Measurements from ENCODE around the gene RUBCNL.

The RUBCNL gene

DNA sequence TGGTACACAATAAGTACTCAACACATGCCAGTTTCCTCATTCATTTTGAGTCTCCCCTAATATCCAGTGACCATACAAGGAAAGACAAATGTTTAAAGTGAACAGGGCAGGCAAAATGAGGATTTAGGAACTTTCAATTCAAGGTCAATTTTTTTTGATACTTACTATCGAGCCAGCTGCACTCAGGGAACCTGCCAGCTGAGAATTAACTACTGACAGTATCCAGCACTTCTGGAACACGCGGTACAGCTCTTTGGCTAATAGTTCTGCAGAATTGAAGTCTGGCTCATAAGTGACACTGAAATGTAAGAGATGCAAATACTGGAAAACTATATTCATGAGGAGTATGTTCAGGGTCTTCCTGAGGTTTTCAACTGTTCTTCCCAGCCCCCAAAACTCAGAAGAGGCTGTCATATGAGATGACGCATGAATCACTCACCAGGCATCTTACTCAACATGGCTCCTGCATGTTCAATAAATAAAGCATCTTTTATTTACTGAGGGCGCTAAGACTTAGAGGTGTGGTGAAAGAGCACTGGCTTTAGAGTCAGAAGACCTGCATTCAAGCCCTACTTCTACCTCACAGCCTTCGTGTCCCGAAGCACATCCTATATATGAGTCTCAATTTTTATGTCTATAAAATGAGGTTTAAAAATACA, 25.6 kb downstream of the RUBCNL start:
- Histone ChIP-seq H3K4me1 (ENCODE audit: insufficient read depth, low read length, poor library complexity, severe bottlenecking) (no peaks in the 10 kb centered on the region), H3K4me3 (ENCODE audit: low read length, poor library complexity, severe bottlenecking) (no peak overlapping the region), H3K9me3 (ENCODE audit: insufficient read depth, low read depth, low read length) (no peaks in the 10 kb centered on the region), H3K36me3 (ENCODE audit: insufficient read depth, low read length) (peaks cover 24% of the 10 kb centered on the region; the same call in 1 of the 2 replicates), H3K9ac (ENCODE audit: low read depth, low read length, poor library complexity, severe bottlenecking) (no peak overlapping the region), H3K9me2 (replicated peaks; ENCODE audit: low read depth, low read length) (no peaks in the 10 kb centered on the region), H2AFZ (ENCODE audit: low read length) (no peak overlapping the region), H4K20me1 (ENCODE audit: insufficient read depth, low read length, poor library complexity, severe bottlenecking) (no peaks in the 10 kb centered on the region), H3F3A (ENCODE audit: low read depth) (no peaks in the 10 kb centered on the region), H3K79me2 (ENCODE audit: insufficient read depth, low read length) (no peaks in the 10 kb centered on the region), H3K4me2 (ENCODE audit: low read depth, low read length, poor library complexity, severe bottlenecking) (no peak overlapping the region), H3K27me3 (ENCODE audit: insufficient read depth, low read length, poor library complexity, severe bottlenecking) (no peaks in the 10 kb centered on the region)
- TF ChIP-seq EZH2phosphoT487 (IDR thresholded peaks at IDR 0.05; ENCODE audit: borderline replicate concordance): no peak
- TF ChIP-seq, protein P1, sequence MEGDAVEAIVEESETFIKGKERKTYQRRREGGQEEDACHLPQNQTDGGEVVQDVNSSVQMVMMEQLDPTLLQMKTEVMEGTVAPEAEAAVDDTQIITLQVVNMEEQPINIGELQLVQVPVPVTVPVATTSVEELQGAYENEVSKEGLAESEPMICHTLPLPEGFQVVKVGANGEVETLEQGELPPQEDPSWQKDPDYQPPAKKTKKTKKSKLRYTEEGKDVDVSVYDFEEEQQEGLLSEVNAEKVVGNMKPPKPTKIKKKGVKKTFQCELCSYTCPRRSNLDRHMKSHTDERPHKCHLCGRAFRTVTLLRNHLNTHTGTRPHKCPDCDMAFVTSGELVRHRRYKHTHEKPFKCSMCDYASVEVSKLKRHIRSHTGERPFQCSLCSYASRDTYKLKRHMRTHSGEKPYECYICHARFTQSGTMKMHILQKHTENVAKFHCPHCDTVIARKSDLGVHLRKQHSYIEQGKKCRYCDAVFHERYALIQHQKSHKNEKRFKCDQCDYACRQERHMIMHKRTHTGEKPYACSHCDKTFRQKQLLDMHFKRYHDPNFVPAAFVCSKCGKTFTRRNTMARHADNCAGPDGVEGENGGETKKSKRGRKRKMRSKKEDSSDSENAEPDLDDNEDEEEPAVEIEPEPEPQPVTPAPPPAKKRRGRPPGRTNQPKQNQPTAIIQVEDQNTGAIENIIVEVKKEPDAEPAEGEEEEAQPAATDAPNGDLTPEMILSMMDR (conservative IDR thresholded peaks at IDR 0.05; ENCODE audit: low read length): no peak

DNA sequence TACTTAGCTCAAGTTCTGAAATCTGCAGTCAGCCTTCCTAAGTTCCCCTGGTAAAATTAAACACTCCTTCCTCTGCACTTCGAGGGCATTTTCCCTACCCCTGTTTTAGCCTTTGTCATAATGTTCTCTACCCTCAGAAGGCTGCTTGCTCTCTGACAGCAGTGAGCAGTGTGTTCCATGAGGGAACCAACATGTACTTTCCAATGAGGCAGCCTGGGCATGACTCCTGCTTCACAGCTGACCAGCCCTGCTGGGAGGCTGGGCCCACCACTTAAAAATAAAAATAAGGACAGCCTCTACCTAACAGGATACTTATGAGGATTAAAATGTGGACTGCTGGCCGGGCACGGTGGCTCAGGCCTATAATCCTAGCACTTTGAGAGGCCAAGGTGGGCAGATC, 26.4 kb downstream of the RUBCNL start:
- Histone ChIP-seq H3K79me2 (ENCODE audit: insufficient read depth, low read length) (no peaks in the 10 kb centered on the region), H3K4me1 (ENCODE audit: insufficient read depth, low read length, poor library complexity, severe bottlenecking) (no peaks in the 10 kb centered on the region), H3K27me3 (ENCODE audit: insufficient read depth, low read length, poor library complexity, severe bottlenecking) (no peaks in the 10 kb centered on the region), H3K9me3 (ENCODE audit: insufficient read depth, low read depth, low read length) (no peaks in the 10 kb centered on the region), H3K9me2 (replicated peaks; ENCODE audit: low read depth, low read length) (no peaks in the 10 kb centered on the region), H3K4me2 (ENCODE audit: low read depth, low read length, poor library complexity, severe bottlenecking) (no peak overlapping the region), H2AFZ (ENCODE audit: low read length) (no peak overlapping the region), H3F3A (ENCODE audit: low read depth) (no peaks in the 10 kb centered on the region), H3K4me3 (ENCODE audit: low read length, poor library complexity, severe bottlenecking) (no peak overlapping the region), H3K9ac (ENCODE audit: low read depth, low read length, poor library complexity, severe bottlenecking) (no peak overlapping the region), H4K20me1 (ENCODE audit: insufficient read depth, low read length, poor library complexity, severe bottlenecking) (no peaks in the 10 kb centered on the region), H3K36me3 (ENCODE audit: insufficient read depth, low read length) (peaks cover 20% of the 10 kb centered on the region; the same call in 1 of the 2 replicates)
- TF ChIP-seq, protein P1 (conservative IDR thresholded peaks at IDR 0.05; ENCODE audit: low read length): no peak
- no peak for TF ChIP-seq EZH2phosphoT487 (IDR thresholded peaks at IDR 0.05; ENCODE audit: borderline replicate concordance)

DNA sequence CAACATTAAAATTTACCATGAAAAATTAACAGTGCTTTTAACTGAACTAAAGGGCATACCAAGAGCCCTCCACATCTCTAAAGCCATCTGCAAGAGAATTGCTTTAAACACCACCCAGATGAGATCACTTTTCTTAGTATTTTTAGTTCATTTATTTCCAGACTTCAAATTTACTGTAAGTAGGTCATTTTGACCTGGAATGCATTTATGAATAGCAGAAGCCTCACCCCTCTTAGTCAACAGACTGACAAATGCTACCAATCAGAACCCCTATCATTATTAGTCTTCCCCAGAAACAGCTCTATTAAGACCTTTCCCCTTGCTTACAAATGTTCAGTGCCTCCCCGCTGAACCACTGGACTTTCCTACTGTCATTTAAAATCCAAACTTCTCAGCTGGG, 27.3 kb downstream of the RUBCNL start:
- peaks cover 16% of the 10 kb centered on the region; the same call in 1 of the 2 replicates for H3K36me3 ChIP-seq (ENCODE audit: insufficient read depth, low read length)
- peaks cover 4% of the 10 kb centered on the region for H3K4me1 ChIP-seq (ENCODE audit: insufficient read depth, low read length, poor library complexity, severe bottlenecking)
- H3K4me3 ChIP-seq (ENCODE audit: low read length, poor library complexity, severe bottlenecking): no peak overlapping the region
- no peak overlapping the region for H3K9ac ChIP-seq (ENCODE audit: low read depth, low read length, poor library complexity, severe bottlenecking)
- no peaks in the 10 kb centered on the region for H3K9me3 ChIP-seq (ENCODE audit: insufficient read depth, low read depth, low read length)
- no peaks in the 10 kb centered on the region for H3K27me3 ChIP-seq (ENCODE audit: insufficient read depth, low read length, poor library complexity, severe bottlenecking)
- no peaks in the 10 kb centered on the region for H4K20me1 ChIP-seq (ENCODE audit: insufficient read depth, low read length, poor library complexity, severe bottlenecking)
- no peak overlapping the region for H2AFZ ChIP-seq (ENCODE audit: low read length)
- no peak for TF ChIP-seq EZH2phosphoT487 (IDR thresholded peaks at IDR 0.05; ENCODE audit: borderline replicate concordance)
- no peaks in the 10 kb centered on the region for H3F3A ChIP-seq (ENCODE audit: low read depth)
- H3K4me2 ChIP-seq (ENCODE audit: low read depth, low read length, poor library complexity, severe bottlenecking): no peak overlapping the region
- H3K79me2 ChIP-seq (ENCODE audit: insufficient read depth, low read length): no peaks in the 10 kb centered on the region
- H3K9me2 ChIP-seq (replicated peaks; ENCODE audit: low read depth, low read length): no peaks in the 10 kb centered on the region

Data from Loucy (cell line).